Measurements from ENCODE around the gene MLH3. TPM values are rescaled to one million over a fixed set of nuclear protein-coding genes. Genes with fewer than 3 reads are reported as not detected.
"Not testable (repeated sequence)": the region's sequence is repeated elsewhere in the genome, so short reads cannot be mapped to it uniquely, and the experiment has no call there.

Gene MLH3
- total RNA-seq, 1 donor from 2014 or later: 17.2 TPM

DNA sequence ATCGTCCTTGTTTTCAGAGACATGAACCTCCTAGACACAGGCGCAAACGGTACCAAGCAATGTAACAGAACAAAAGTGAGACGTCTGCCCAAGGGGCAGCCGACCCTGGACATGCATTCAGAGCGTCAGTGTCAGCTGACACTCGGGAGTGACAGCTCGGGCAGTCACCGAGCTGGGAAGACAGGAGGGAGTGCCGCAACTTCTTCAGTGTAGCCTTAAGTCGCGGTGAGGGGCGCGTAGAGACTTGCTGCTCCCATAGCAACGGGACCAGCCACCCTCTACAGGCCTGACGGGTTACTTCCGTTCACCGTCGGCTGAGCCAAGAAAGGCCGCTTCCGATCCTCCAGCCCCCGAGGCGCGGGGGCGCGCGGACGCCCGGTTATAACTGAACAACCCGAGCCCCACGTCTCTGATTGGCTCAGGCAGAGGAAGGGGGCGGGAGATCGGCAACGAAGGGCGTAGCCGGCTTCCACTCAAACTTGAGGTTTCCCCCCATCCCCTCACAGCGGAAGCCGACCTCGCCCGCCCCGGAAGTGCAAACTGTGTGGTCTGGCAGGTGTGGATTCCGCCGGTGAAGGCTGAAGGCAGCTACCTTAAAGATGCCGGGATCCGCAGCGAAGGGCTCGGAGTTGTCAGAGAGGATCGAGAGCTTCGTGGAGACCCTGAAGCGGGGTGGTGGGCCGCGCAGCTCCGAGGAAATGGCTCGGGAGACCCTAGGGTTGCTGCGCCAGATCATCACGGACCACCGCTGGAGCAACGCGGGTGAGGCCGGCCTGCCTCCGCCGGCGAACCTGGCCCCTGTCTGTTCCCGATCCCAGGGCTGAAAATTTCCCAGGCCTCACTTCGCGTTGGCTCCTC lies 48.6 kb downstream of the MLH3 start, which contains the start of gene EIF2B2:
Gene EIF2B2, plus strand, starts transcription at position 530 of the 858 bp plus-strand sequence. Its CDS starts 70 bp downstream, at position 600.
- Mint-ChIP-seq H3K4me3 (ENCODE audit: unreplicated experiment) (peak within 1 kb of the TSS; percentile 98), H3K36me3 (ENCODE audit: low read depth, unreplicated experiment) (peaks cover 14% of the 10 kb centered on the region), H3K4me1 (ENCODE audit: unreplicated experiment) (peaks cover 20% of the 10 kb centered on the region), H3K27me3 (ENCODE audit: unreplicated experiment) (peaks cover 3% of the 10 kb centered on the region), H3K9me3 (ENCODE audit: unreplicated experiment) (no peaks in the 10 kb centered on the region), H3K27ac (ENCODE audit: unreplicated experiment) (peak within 1 kb of the TSS; percentile 91)
- TF ChIP-seq CTCF (IDR thresholded peaks at IDR 0.05; ENCODE audit: unreplicated experiment): no peak
- peak; percentile 90 for DNase-seq (ENCODE audit: low spot score)

DNA sequence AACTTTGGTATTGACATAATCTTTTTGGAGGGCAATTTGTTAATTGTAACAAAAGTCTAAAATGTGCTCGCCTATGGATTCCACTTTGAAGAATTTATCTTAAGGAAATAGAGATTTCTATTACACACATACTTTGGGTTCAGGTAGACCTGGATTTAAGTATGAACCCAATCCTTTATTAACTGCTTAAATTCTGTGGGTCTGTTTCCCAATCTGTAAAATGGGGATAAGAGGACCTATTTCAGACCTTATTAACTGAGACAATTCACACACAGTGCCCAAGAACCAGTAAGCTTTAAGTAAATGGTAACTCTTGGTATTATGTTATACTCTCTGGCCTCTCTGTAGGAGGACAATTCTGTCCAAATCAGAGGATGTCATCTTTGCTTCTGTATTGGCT lies 49.4 kb downstream of the MLH3 start:
- Mint-ChIP-seq H3K4me1 (ENCODE audit: unreplicated experiment) (peaks cover 20% of the 10 kb centered on the region), H3K27ac (ENCODE audit: unreplicated experiment) (peak overlapping the region; percentile 91), H3K27me3 (ENCODE audit: unreplicated experiment) (peaks cover 3% of the 10 kb centered on the region), H3K36me3 (ENCODE audit: low read depth, unreplicated experiment) (peaks cover 8% of the 10 kb centered on the region), H3K4me3 (ENCODE audit: unreplicated experiment) (peak overlapping the region; percentile 98), H3K9me3 (ENCODE audit: unreplicated experiment) (no peaks in the 10 kb centered on the region)
- TF ChIP-seq CTCF (IDR thresholded peaks at IDR 0.05; ENCODE audit: unreplicated experiment): no peak
- DNase-seq (ENCODE audit: low spot score): no peak

DNA sequence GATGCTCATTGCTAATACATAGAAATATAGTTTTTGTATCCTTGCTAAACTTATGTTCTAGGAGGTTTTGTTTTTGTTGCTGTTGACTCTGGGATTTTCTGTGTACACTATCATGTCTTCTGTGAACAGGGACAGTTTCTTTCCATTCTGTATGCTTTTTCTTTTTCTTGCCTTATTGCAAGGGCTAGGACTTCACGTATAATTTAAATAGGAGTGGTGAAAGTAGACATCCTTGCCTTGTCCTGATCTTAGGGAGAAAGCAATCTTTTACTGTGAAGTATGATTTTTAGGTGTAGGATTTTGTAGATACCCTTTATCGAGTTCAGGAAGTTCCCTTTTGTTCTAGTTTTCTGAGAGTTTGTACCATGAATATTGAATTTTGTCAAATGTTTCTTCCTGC lies 50.0 kb downstream of the MLH3 start:
- Mint-ChIP-seq H3K27ac (ENCODE audit: unreplicated experiment) (no peak overlapping the region), H3K27me3 (ENCODE audit: unreplicated experiment) (peaks cover 3% of the 10 kb centered on the region), H3K36me3 (ENCODE audit: low read depth, unreplicated experiment) (peaks cover 3% of the 10 kb centered on the region), H3K9me3 (ENCODE audit: unreplicated experiment) (no peaks in the 10 kb centered on the region), H3K4me1 (ENCODE audit: unreplicated experiment) (peaks cover 20% of the 10 kb centered on the region), H3K4me3 (ENCODE audit: unreplicated experiment) (no peak overlapping the region)
- no peak for TF ChIP-seq CTCF (IDR thresholded peaks at IDR 0.05; ENCODE audit: unreplicated experiment)
- DNase-seq (ENCODE audit: low spot score): no peak

DNA sequence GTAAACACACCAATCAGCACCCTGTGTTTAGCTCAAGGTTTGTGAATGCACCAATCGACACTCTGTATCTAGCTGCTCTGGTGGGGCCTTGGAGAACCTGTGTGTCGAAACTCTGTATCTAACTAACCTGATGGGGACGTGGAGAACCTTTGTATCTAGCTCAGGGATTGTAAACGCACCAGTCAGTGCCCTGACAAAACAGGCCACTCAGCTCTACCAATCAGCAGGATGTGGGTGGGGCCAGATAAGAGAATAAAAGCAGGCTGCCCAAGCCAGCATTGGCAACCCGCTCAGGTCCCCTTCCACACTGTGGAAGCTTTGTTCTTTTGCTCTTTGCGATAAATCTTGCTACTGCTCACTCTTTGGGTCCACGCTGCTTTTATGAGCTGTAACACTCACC lies 55.5 kb downstream of the MLH3 start:
- not testable (repeated sequence) for H3K36me3 Mint-ChIP-seq (ENCODE audit: low read depth, unreplicated experiment); H3K4me1 Mint-ChIP-seq (ENCODE audit: unreplicated experiment); H3K27me3 Mint-ChIP-seq (ENCODE audit: unreplicated experiment); H3K4me3 Mint-ChIP-seq (ENCODE audit: unreplicated experiment); DNase-seq (ENCODE audit: low spot score); H3K27ac Mint-ChIP-seq (ENCODE audit: unreplicated experiment); H3K9me3 Mint-ChIP-seq (ENCODE audit: unreplicated experiment)

- not testable (repeated sequence) for H3K9me3 Mint-ChIP-seq (ENCODE audit: unreplicated experiment); H3K4me3 Mint-ChIP-seq (ENCODE audit: unreplicated experiment); H3K4me1 Mint-ChIP-seq (ENCODE audit: unreplicated experiment); H3K36me3 Mint-ChIP-seq (ENCODE audit: low read depth, unreplicated experiment); H3K27me3 Mint-ChIP-seq (ENCODE audit: unreplicated experiment); DNase-seq (ENCODE audit: low spot score); H3K27ac Mint-ChIP-seq (ENCODE audit: unreplicated experiment)
Observed at GRCh38 chr14:74994182-74994581, 57.1 kb downstream of the MLH3 start.

DNA sequence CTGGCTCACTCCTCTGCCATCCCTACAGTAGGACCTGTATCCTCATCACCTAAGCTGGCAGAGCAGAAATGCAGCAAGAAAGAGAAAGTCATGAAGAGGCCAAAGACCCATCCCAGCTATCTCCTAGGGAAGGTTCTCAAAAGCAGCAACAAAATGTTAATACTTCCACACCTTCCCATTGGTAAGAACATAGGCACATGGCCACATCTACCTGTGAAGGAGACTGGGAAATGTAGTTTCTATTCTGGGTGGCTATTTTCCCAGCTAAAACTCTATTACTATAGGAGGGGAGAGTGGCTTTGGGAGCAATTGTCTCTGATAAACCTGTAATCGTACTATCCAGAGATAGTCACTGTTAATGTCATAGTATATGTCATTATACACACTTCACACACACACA lies 62.3 kb downstream of the MLH3 start:
- no peaks in the 10 kb centered on the region for H3K9me3 Mint-ChIP-seq (ENCODE audit: unreplicated experiment)

More for the DNA sequence above, 62.3 kb downstream of the MLH3 start:
- Mint-ChIP-seq H3K27ac (ENCODE audit: unreplicated experiment) (peak overlapping the region; percentile 97), H3K4me1 (ENCODE audit: unreplicated experiment) (peaks cover 20% of the 10 kb centered on the region), H3K4me3 (ENCODE audit: unreplicated experiment) (no peak overlapping the region), H3K36me3 (ENCODE audit: low read depth, unreplicated experiment) (no peaks in the 10 kb centered on the region), H3K27me3 (ENCODE audit: unreplicated experiment) (peaks cover 7% of the 10 kb centered on the region)
- no peak for DNase-seq (ENCODE audit: low spot score)
- no peak for TF ChIP-seq CTCF (IDR thresholded peaks at IDR 0.05; ENCODE audit: unreplicated experiment)
